A549 (cell line): ENCODE measurements around the gene HSPG2. TPM values are rescaled to one million over a fixed set of nuclear protein-coding genes. Genes with fewer than 3 reads are reported as not detected.

Experiments
- ATAC-seq, 2 experiments: fragments of 200-7000 bp in 1 of 2; fragments of >200 bp in 1 of 2; cut with Nextera tagmentation in 1 of 2; cut with Tn5 transposase in 1 of 2; 3 replicates each; pipeline versions ENCODE4 v1.8.0 to v1.9.1; 2018 to 2020; ENCODE audit warnings: mild to moderate bottlenecking in 1 of 2, moderate library complexity in 1 of 2
- CTCF ChIA-PET: fragments of 300-600 bp; sonication (Branson Sonifier 250); formaldehyde crosslinking; extraction: SDS; loops from one replicate; lab custom pipeline; 2021; ENCODE audit warnings: antibody characterized with exemption, inconsistent platforms; lab: Yijun Ruan, JAX
- POLR2A ChIA-PET: fragments of 350-600 bp; formaldehyde crosslinking; extraction: SDS; loops from one replicate; lab custom pipeline; 2021; ENCODE audit warnings: antibody characterized with exemption, inconsistent platforms; lab: Yijun Ruan, JAX
- DNase-seq, 2 experiments: peaks; one replicate each; pipeline versions ENCODE4 v3.0.0 to v3.0.0-alpha.2; 2011 to 2016; ENCODE audit warnings: low read depth in 1 of 2, low spot score in 1 of 2
- FAIRE-seq: peaks from 2 replicates; lab custom pipeline; 2011; peaks lifted over from hg19 to GRCh38; lab: Jason Lieb, UNC
- H3K27ac ChIP-seq, 2 experiments: fragments of >200 bp; sonication (Bioruptor Twin); formaldehyde crosslinking; 3 replicates each; pipeline ENCODE4 v1.5.1; 2016 to 2017
- H3K4me1 ChIP-seq: fragments of >200 bp; sonication (Bioruptor Twin); formaldehyde crosslinking; 3 replicates; pipeline ENCODE4 v1.6.1; 2016
- H3K4me2 ChIP-seq: fragments of >200 bp; sonication (Bioruptor Twin); formaldehyde crosslinking; 3 replicates; pipeline ENCODE4 v1.6.1; 2016
- H3K4me3 ChIP-seq: fragments of >200 bp; sonication (Bioruptor Twin); formaldehyde crosslinking; 3 replicates; pipeline ENCODE4 v1.5.1; 2016
- H3K9me3 ChIP-seq: fragments of >200 bp; sonication (Bioruptor Twin); formaldehyde crosslinking; 3 replicates; pipeline ENCODE4 v1.6.1; 2016
- CBX2 ChIP-seq: fragments of 200-600 bp; sonication (generic); IDR thresholded peaks from 2 replicates; pipeline ENCODE4 v1.6.1; 2016; ENCODE audit warnings: low read depth, mild to moderate bottlenecking, borderline replicate concordance
- CEBPB ChIP-seq, 2 experiments: fragments of >200 bp in 1 of 2; sonication (Bioruptor Twin) in 1 of 2; formaldehyde crosslinking in 1 of 2; IDR thresholded peaks; 2 replicates each; pipeline ENCODE4 v1.6.1; 2012 to 2016
- CTCF ChIP-seq: fragments of >200 bp; sonication (Bioruptor Twin); formaldehyde crosslinking; IDR thresholded peaks from 3 replicates; pipeline ENCODE4 v1.5.1; 2016
- EHF ChIP-seq: fragments of 250-450 bp; sonication (Bioruptor Pico); IDR thresholded peaks from 2 replicates; pipeline ENCODE4 v1.5.0; 2020; ENCODE audit warnings: mild to moderate bottlenecking
- EP300 ChIP-seq, 2 experiments: fragments of >200 bp; sonication (Bioruptor Twin); formaldehyde crosslinking; IDR thresholded peaks; 2 replicates in 1 of 2; 3 replicates in 1 of 2; pipeline ENCODE4 v1.6.1; 2016 to 2017
- FOSL2 ChIP-seq, 2 experiments: fragments of 450-650 bp in 1 of 2; fragments of >200 bp in 1 of 2; sonication (Bioruptor Twin) in 1 of 2; formaldehyde crosslinking; IDR thresholded peaks; 2 replicates each; pipeline versions ENCODE4 v1.5.0 to v1.6.1; 2016 to 2020; ENCODE audit warnings: mild to moderate bottlenecking in 1 of 2, moderate library complexity in 1 of 2
- HDAC2 ChIP-seq: fragments of 200-600 bp; sonication (generic); IDR thresholded peaks from 2 replicates; pipeline ENCODE4 v1.6.1; 2016
- HMGXB4 ChIP-seq: fragments of 250-450 bp; sonication (Bioruptor Pico); IDR thresholded peaks from 2 replicates; pipeline ENCODE4 v1.5.0; 2021; ENCODE audit warnings: mild to moderate bottlenecking, moderate library complexity, borderline replicate concordance
- HOXB5 ChIP-seq: fragments of 250-450 bp; sonication (Bioruptor Pico); IDR thresholded peaks from 2 replicates; pipeline ENCODE4 v1.5.0; 2020; ENCODE audit warnings: mild to moderate bottlenecking, moderate library complexity
- JUN ChIP-seq, 2 experiments: fragments of >200 bp; sonication (Bioruptor Twin); formaldehyde crosslinking; IDR thresholded peaks; 2 replicates in 1 of 2; 3 replicates in 1 of 2; pipeline ENCODE4 v1.6.1; 2016 to 2017
- KDM1A ChIP-seq: fragments of 200-600 bp; sonication (generic); IDR thresholded peaks from 2 replicates; pipeline ENCODE4 v1.6.1; 2016; ENCODE audit warnings: low read depth, mild to moderate bottlenecking
- KDM5A ChIP-seq: fragments of 200-600 bp; sonication (generic); IDR thresholded peaks from 2 replicates; pipeline ENCODE4 v1.6.1; 2016; ENCODE audit warnings: antibody characterized with exemption, mild to moderate bottlenecking
- MAZ ChIP-seq: fragments of 150-350 bp; IDR thresholded peaks from 2 replicates; pipeline ENCODE4 v1.6.1; 2014; ENCODE audit warnings: antibody characterized with exemption, low read depth, low read length, borderline replicate concordance
- REST ChIP-seq: fragments of 200-600 bp; sonication (generic); IDR thresholded peaks from 2 replicates; pipeline ENCODE4 v1.6.1; 2016; ENCODE audit warnings: antibody characterized with exemption, mild to moderate bottlenecking, moderate library complexity
- RFX5 ChIP-seq: fragments of 450-650 bp; IDR thresholded peaks from 2 replicates; pipeline ENCODE4 v1.7.1; 2014; ENCODE audit warnings: antibody characterized with exemption, mild to moderate bottlenecking, moderate library complexity
- RNF2 ChIP-seq: fragments of 200-600 bp; sonication (generic); IDR thresholded peaks from 2 replicates; pipeline ENCODE4 v1.6.1; 2016; ENCODE audit warnings: low read depth, mild to moderate bottlenecking, antibody characterized with exemption, moderate library complexity, borderline replicate concordance
- ZNF302 ChIP-seq: fragments of 250-450 bp; sonication (Bioruptor Pico); IDR thresholded peaks from 2 replicates; pipeline ENCODE4 v1.9.0; 2021; ENCODE audit warnings: inconsistent platforms, mild to moderate bottlenecking, moderate library complexity
- WGBS: methylation state at CpG from one replicate; pipeline ENCODE4 v1.1.6; 2017; ENCODE audit errors: missing lambda C conversion rate; 5-methylcytosine and 5-hydroxymethylcytosine counted together
- polyA plus RNA-seq, 4 experiments: library from polyadenylated mRNA; depleted of rRNA in 3 of 4; stranded (reverse); fragments of >200 nt; fragmentation: RNase III in 1 of 4; extraction: RNeasy Plus Mini Kit Qiagen cat#74134 plus additional on column Dnase treatment in 1 of 4; gene quantifications; 2 replicates in 3 of 4; 3 replicates in 1 of 4; pipeline ENCODE4 v1.2.3, GENCODE V29; 2011 to 2017
- TF ChIP-seq, protein P1 (sequence below): IDR thresholded peaks from 2 replicates; pipeline ENCODE4 v1.6.1; 2012

HSPG2 gene
- polyA plus RNA-seq, 2 of the 4 experiments (the other 2 are of a cell fraction) = 7.0 to 42.7 TPM

- TF ChIP-seq ZNF302 (no peak), HMGXB4 (no peak), CBX2 (no peak), MAZ (no peak), KDM5A (no peak), JUN (IDR thresholded peaks at IDR 0.05) (no peak), HDAC2 (no peak), REST (no peak), RFX5 (no peak), CTCF (no peak), RNF2 (no peak)
- TF ChIP-seq, protein P1, sequence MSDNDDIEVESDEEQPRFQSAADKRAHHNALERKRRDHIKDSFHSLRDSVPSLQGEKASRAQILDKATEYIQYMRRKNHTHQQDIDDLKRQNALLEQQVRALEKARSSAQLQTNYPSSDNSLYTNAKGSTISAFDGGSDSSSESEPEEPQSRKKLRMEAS = no peak
- TF ChIP-seq, all 56 proteins: peak for 0
- ATAC-seq (no peak), FAIRE-seq (no peak), DNase-seq (no peak)
- H3K4me2 ChIP-seq = no peak overlapping the region
- ChIA-PET CTCF (no interaction called here), POLR2A (interaction anchor here (0.6 kb wide), 1 partner anchor 101 kb away, joined by 3 read pairs; no protein-coding TSS in a partner anchor)
- 92% methylated on average over 15 of the region's 30 CpGs for WGBS
- no peak overlapping the region for H3K4me3 ChIP-seq
- H3K27ac ChIP-seq = no peak overlapping the region
- H3K9me3 ChIP-seq = no peaks in the 10 kb centered on the region
- H3K4me1 ChIP-seq = no peaks in the 10 kb centered on the region
Measured at GRCh38 chr1:21849909-21850576, 87.1 kb downstream of the HSPG2 start.

DNA sequence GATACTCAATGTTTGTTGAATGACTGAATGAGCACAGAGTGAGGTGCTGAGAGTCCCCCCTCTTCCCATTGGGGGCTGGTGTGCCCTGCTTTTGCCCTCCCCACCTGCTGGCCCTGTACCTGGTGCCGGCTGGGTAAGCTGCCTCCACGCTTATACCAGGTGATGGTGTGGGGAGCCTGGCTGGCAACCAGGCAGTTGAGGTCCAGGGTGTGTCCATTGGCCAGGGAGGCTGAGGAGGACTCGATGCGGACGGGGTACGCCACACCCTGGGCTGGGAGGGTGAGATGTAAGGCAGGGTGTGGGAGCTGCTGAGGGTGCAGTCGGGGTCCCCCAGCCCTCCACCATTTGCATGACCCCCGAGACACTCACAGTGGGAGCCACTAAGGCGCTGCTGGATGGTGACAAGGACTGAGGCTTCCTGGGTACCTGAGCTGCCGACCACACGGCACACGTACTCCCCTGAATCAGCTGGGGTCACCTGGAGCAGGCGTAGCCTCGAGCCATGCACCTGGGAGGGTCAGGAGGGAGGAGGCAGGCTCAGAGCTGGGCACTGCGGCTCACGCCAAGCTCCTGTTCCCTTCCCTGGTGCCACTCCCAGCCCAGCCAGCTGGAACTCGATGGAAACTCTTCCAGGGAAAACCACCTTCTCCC, 88.5 kb downstream of the HSPG2 start:
- ChIA-PET CTCF (no interaction called here), POLR2A (no interaction called here)
- Histone ChIP-seq H3K9me3 (no peaks in the 10 kb centered on the region), H3K4me2 (no peak overlapping the region), H3K4me1 (no peaks in the 10 kb centered on the region), H3K4me3 (no peak overlapping the region)
- ATAC-seq (no peak), FAIRE-seq (no peak)
- WGBS = 94% methylated on average over 8 of the region's 17 CpGs
- no peak for TF ChIP-seq CEBPB (IDR thresholded peaks at IDR 0.05)
- TF ChIP-seq HOXB5 = no peak
- no peak for TF ChIP-seq KDM1A
- no peak for TF ChIP-seq FOSL2 (IDR thresholded peaks at IDR 0.05)
- TF ChIP-seq FOSL2 (CRISPR knock-in tag; IDR thresholded peaks at IDR 0.05) = no peak
- no peak for TF ChIP-seq RNF2
- TF ChIP-seq HMGXB4 = no peak
- no peak for TF ChIP-seq EHF
- TF ChIP-seq EP300 (IDR thresholded peaks at IDR 0.05) = no peak
- TF ChIP-seq, all 56 proteins: peak for 0
- no peak for DNase-seq
- H3K27ac ChIP-seq = no peak overlapping the region
